ENCODE data around the gene WNT9B.

DNA sequence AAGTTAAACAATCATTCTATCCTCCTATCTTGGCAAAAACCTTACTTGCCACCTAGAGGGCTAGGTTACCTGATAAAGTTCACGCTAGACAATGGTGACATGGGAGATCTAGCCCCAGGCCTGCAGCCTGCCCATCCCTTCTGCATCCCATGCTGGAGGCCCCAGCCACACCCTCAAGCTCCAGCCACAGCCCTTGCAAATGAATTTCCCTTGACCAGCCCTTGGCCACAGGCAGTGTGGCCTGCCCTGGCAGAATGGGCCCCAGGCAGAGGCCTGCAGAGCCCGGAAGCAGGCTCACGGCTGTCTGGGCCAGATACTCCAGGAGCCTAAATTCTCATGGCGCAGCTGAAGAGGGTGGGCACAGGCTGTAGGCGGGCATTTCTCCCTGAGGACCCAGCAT, 47.8 kb upstream of the WNT9B start:
- TF ChIP-seq POLR2AphosphoS5 (IDR thresholded peaks at IDR 0.05; ENCODE audit: borderline replicate concordance, low read depth, low read length): no peak
- TF ChIP-seq EZH2 (IDR thresholded peaks at IDR 0.05): no peak
- no peak for TF ChIP-seq FOXP2 (optimal IDR thresholded peaks at IDR 0.05; ENCODE audit: control extremely low read depth, extremely low read length, insufficient read depth)
